Astrocyte of the spinal cord (primary cell): ENCODE data around the gene HSCB.

Source experiments
- DNase-seq: peaks from one replicate; pipeline ENCODE4 v3.0.0; 2011; ENCODE audit warnings: low read depth, low spot score
- H3K4me3 ChIP-seq: 2 replicates; pipeline ENCODE4 v1.5.1; 2011; ENCODE audit warnings: low read depth, mild to moderate bottlenecking, low read length, moderate library complexity
- CTCF ChIP-seq: IDR thresholded peaks from 2 replicates; pipeline ENCODE4 v1.5.1; 2012; ENCODE audit warnings: low read depth, mild to moderate bottlenecking, low read length, inconsistent platforms
- in situ Hi-C: cut with HindIII; loops from 2 replicates; pipeline ENCODE4 v1.10.0; 2017; ENCODE audit warnings: low sequenced_read_pairs

HSCB gene

DNA sequence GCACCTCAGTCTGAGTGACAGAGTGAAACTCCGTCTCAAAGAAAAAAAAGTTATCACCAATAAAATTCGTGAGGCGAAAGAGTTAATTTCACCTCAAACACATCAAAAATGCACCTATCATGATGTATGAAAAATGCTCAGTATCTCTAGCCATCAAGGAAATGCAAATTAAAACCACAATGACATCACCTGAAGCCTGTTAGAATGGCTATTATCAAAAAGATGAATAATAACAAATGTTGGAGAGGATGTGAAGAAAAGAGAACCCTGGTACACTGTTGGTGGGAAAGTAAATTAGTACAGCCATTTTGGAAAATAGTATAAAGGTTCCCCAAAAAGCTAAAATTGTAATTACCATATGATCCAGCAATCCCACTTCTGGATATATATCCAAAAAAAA is 23.8 kb upstream of the HSCB start:
- no peak overlapping the region for H3K4me3 ChIP-seq
- TF ChIP-seq CTCF = no peak
- in situ Hi-C loops = no loop called here
- DNase-seq = no peak

DNA sequence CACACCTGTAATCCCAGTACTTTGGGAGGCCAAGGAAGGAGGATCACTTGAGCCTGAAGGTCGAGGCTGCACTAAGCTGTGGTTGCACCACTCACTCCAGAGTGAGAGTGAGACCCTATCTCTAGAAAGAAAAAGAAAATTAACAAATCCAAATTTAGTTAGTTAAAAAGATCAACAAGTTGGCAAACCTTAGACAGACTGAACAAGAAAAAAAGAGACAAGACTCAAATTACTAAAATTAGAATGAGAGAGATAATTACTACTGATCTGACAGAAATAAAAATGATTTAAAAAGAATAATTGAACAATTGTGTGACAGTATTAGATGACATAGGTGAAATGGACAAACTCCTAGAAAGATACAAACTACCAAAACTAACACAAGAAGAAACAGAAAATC is 13.8 kb upstream of the HSCB start:
- no peak overlapping the region for H3K4me3 ChIP-seq
- TF ChIP-seq CTCF = no peak
- in situ Hi-C loops = no loop called here
- no peak for DNase-seq

- no peak for DNase-seq
- in situ Hi-C loops = no loop called here
- TF ChIP-seq CTCF = no peak
- no peak overlapping the region for H3K4me3 ChIP-seq
Observed at GRCh38 chr22:28728621-28729313, 13.1 kb upstream of the HSCB start.

DNA sequence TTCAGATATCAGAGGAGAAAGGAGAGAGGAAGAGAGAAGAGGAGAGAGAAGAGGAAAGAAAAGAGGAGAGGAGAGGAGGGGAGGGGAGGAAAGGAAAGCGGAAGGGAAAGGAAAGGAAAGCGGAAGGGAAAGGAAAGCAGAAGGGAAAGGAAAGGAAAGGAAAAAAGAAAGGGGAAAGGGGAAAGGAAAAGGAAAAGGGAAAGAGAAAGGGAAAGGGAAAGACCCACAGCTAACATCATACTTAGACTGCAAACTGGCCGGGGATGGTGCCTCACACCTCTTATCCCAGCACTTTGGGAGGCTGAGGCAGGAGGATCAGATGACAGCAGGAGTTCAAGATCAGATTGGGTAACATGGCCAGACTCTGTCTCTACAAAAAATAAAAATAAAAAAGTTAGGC is 11.7 kb upstream of the HSCB start:
- no peak for TF ChIP-seq CTCF
- DNase-seq = no peak
- in situ Hi-C loops = no loop called here
- H3K4me3 ChIP-seq = no peak overlapping the region

GRCh38 chr22:28734393-28734792 is 7.4 kb upstream of the HSCB start:
- no peak for DNase-seq
- TF ChIP-seq CTCF = no peak
- H3K4me3 ChIP-seq = no peak overlapping the region
- in situ Hi-C loops = no loop called here

DNA sequence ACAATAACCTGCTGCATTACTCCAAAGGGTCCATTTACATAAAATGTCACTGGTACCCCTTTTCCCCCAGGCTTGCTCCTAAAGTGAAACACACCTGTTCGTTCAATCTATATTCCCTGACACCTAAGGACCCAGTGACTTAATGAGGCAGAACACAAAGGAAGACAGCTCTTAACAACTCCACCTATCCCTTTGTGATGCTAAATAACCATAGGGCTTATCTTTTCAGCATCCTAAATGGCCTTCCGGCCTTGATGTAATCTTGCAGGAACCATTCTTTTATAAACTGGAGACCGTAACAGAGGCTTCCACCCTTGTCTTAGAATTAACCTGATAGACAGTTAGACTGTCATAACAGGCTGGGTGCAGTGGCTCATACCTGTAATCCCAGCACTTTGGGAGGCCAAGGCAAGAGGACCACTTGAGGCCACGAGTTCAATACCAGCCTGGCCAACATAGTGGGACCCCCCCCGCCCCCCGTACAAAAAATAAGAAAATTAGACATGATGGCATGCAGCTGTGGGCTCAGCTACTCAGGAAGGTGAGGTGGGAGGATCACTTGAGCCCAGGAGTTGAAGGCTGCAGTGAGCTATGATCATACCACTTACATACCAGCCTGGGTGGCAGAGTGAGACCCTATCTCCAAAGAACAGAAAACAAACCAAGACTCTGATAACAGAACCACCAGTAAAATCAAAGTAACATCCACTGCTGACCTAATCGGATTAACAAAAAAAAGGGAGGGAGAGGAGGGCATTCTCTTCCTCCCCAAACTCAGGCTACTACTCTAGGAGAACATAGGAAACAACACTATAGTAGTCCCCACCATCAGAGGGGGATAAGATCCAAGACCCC is 5.3 kb upstream of the HSCB start:
- in situ Hi-C loops = no loop called here

More for the DNA sequence above, 5.3 kb upstream of the HSCB start:
- TF ChIP-seq CTCF = no peak
- no peak for DNase-seq
- H3K4me3 ChIP-seq = no peak overlapping the region
